Heart left ventricle (tissue), 16 donors: ENCODE data around the gene C21orf91. TPM values are rescaled to one million over a fixed set of nuclear protein-coding genes. Genes with fewer than 3 reads are reported as not detected.

Experiments used
- ATAC-seq, 4 donors: fragments of 200-7000 bp; cut with Tn5 transposase; one replicate each; pipeline ENCODE4 v1.9.1; 2020 to 2022; ENCODE audit warnings: moderate library complexity in 4 of 4, mild to moderate bottlenecking in 3 of 4, moderate number of reproducible peaks in 1 of 4
- DNase-seq, 5 donors: peaks; one replicate each; pipeline ENCODE4 v3.0.0-alpha.2; 2020
- H3K27ac ChIP-seq, 12 donors: fragments of 200-600 bp; sonication (generic) in 4 of 12; one replicate each; pipeline versions ENCODE4 v1.5.0 to v1.8.0; 2016 to 2022; ENCODE audit warnings: mild to moderate bottlenecking in 2 of 12
- H3K27me3 ChIP-seq, 9 donors: fragments of 200-600 bp; sonication (generic) in 2 of 9; one replicate each; pipeline versions ENCODE4 v1.5.1 to v1.8.0; 2016 to 2022; ENCODE audit warnings: mild to moderate bottlenecking in 3 of 9
- H3K36me3 ChIP-seq, 9 donors: fragments of 200-600 bp; sonication (generic) in 2 of 9; one replicate each; pipeline versions ENCODE4 v1.5.0 to v1.8.0; 2018 to 2022; ENCODE audit warnings: mild to moderate bottlenecking in 2 of 9
- H3K4me1 ChIP-seq, 12 donors: fragments of 200-600 bp; sonication (generic) in 4 of 12; one replicate each; pipeline versions ENCODE4 v1.5.0 to v1.8.0; 2016 to 2022; ENCODE audit warnings: mild to moderate bottlenecking in 3 of 12
- H3K4me3 ChIP-seq, 12 donors: fragments of 200-600 bp; sonication (generic) in 4 of 12; one replicate each; pipeline versions ENCODE4 v1.5.0 to v1.8.0; 2017 to 2022; ENCODE audit warnings: mild to moderate bottlenecking in 9 of 12, moderate library complexity in 4 of 12
- H3K9me3 ChIP-seq, 12 donors: fragments of 200-600 bp; sonication (generic) in 4 of 12; one replicate each; pipeline versions ENCODE4 v1.5.0 to v1.8.0; 2016 to 2022; ENCODE audit warnings: mild to moderate bottlenecking in 1 of 12
- POLR2A ChIP-seq, 2 donors: fragments of 450-650 bp; IDR thresholded peaks; one replicate each; pipeline ENCODE4 v1.6.1; 2017; ENCODE audit warnings: antibody characterized with exemption in 2 of 2, mild to moderate bottlenecking in 2 of 2, moderate library complexity in 2 of 2
- WGBS, 4 donors: extraction: QIAGEN DNeasy Blood & Tissue Kit in 2 of 4; methylation state at CpG; one replicate each; pipeline versions ENCODE4 v1.1.5 to v1.1.7; 2013 to 2018; 5-methylcytosine and 5-hydroxymethylcytosine counted together
- intact Hi-C, 10 donors: fragments of 100-400 bp; cut with DNase I; formaldehyde crosslinking; loops; one replicate each; pipeline versions ENCODE4 v1.11.1 to v1.14.2; 2022
- polyA plus RNA-seq, 2 donors: library from polyadenylated mRNA; stranded (reverse); fragments of 200-250 nt; gene quantifications; one replicate each; pipeline ENCODE4 v1.2.3, GENCODE V29; 2013
- total RNA-seq, 9 donors: library from RNA; depleted of rRNA in 2 of 9; stranded (reverse); fragments of >200 nt in 2 of 9; fragmentation: NEBNext Ultra II Directional in 3 of 9; extraction: Animal tissue kit (Norgen Biotek cat#: 25700) in 3 of 9; gene quantifications; one replicate each; pipeline versions ENCODE4 v1.1.0 to v1.2.4, GENCODE V29; 2016 to 2023
- TF ChIP-seq, protein P1 (sequence below), 12 donors: fragments of 200-600 bp; sonication (generic) in 4 of 12; IDR thresholded peaks; one replicate each; pipeline versions ENCODE4 v1.5.0 to v1.8.0; 2018 to 2022; ENCODE audit warnings: antibody characterized with exemption in 12 of 12, mild to moderate bottlenecking in 5 of 12
- donor health status: ischemic (EF 13 %, LVEDD 7.1; RV severe dilation, severe dysfunction).
- donor health status: healthy with polysubstance abuse.
- donor health status: DM: no; HTN: yes; CAD: no.
- donor health status: DM: no; HTN: no; CAD: no.
- donor health status: ischemic (EF 25% LVEDD 6.9; RV normal size, moderate dysfunction).
- donor health status: ischemic (EF 25% LVEDD 5.7; RV mildly dilated, moderate dysfunction).
- donor health status: healthy.
- donor health status: DM: yes; HTN: yes; CAD: no.
- donor health status: ischemic (EF 35%, LVEDD 5.7; RV mildly dilated, moderate dysfunction).
- donor health status: nonischemic (EF 11% LVEDD 7.7; RV severe dilation, severe dysfunction).
- donor health status: DM: yes; HTN: yes; CAD: no.
- donor health status: PGD.
- donor health status: ischemic (EF 29% LVEDD 5.4; RV normal size, mild dysfunction).
- donor health status: nonischemic (EF 23%, LVEDD 6.1; RV moderate dilation, normal function).

Gene C21orf91
- total and polyA plus RNA-seq, 11 donors: 2.2 to 21.2 (median 9.3) TPM

- ATAC-seq (peak in 1 of 4 donors; percentile 58), DNase-seq (no peak)
- TF ChIP-seq, protein P1, sequence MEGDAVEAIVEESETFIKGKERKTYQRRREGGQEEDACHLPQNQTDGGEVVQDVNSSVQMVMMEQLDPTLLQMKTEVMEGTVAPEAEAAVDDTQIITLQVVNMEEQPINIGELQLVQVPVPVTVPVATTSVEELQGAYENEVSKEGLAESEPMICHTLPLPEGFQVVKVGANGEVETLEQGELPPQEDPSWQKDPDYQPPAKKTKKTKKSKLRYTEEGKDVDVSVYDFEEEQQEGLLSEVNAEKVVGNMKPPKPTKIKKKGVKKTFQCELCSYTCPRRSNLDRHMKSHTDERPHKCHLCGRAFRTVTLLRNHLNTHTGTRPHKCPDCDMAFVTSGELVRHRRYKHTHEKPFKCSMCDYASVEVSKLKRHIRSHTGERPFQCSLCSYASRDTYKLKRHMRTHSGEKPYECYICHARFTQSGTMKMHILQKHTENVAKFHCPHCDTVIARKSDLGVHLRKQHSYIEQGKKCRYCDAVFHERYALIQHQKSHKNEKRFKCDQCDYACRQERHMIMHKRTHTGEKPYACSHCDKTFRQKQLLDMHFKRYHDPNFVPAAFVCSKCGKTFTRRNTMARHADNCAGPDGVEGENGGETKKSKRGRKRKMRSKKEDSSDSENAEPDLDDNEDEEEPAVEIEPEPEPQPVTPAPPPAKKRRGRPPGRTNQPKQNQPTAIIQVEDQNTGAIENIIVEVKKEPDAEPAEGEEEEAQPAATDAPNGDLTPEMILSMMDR (IDR thresholded peaks at IDR 0.05): no peak
- TF ChIP-seq POLR2A (IDR thresholded peaks at IDR 0.05): no peak
- Histone ChIP-seq H3K4me3 (no peak overlapping the region), H3K27ac (peak overlapping the region in 1 of 12 donors; percentile 90), H3K4me1 (peaks cover 0 to 78% (median 0%) of the 10 kb centered on the region in 12 donors), H3K27me3 (no peaks in the 10 kb centered on the region), H3K36me3 (peaks cover 0 to 10% (median 3%) of the 10 kb centered on the region in 9 donors), H3K9me3 (peaks cover 0 to 5% (median 0%) of the 10 kb centered on the region in 12 donors)
- intact Hi-C loops: no loop called here
- 58 to 76% (median 69%) methylated on average over 6 of the region's 6 CpGs for WGBS, 4 donors
Measured at GRCh38 chr21:17780539-17780938, 38.6 kb downstream of the C21orf91 start.

GRCh38 chr21:17779980-17780379 is 39.2 kb downstream of the C21orf91 start:
- Histone ChIP-seq H3K27me3 (no peaks in the 10 kb centered on the region), H3K27ac (peak overlapping the region in 1 of 12 donors; percentile 3), H3K4me1 (peaks cover 0 to 78% (median 0%) of the 10 kb centered on the region in 12 donors), H3K9me3 (no peaks in the 10 kb centered on the region), H3K4me3 (no peak overlapping the region), H3K36me3 (peaks cover 0 to 4% (median 0%) of the 10 kb centered on the region in 9 donors)
- intact Hi-C loops: no loop called here
- DNase-seq (no peak), ATAC-seq (no peak)
- TF ChIP-seq, protein P1 (IDR thresholded peaks at IDR 0.05): no peak
- TF ChIP-seq POLR2A (IDR thresholded peaks at IDR 0.05): no peak
- WGBS, 4 donors: 82 to 90% (median 89%) methylated on average over 3 of the region's 3 CpGs

- Histone ChIP-seq H3K4me3 (no peak overlapping the region), H3K27me3 (no peaks in the 10 kb centered on the region), H3K9me3 (no peaks in the 10 kb centered on the region), H3K4me1 (peaks cover 0 to 74% (median 0%) of the 10 kb centered on the region in 12 donors), H3K27ac (peak overlapping the region in 1 of 12 donors; percentile 3), H3K36me3 (peaks cover 0 to 4% (median 0%) of the 10 kb centered on the region in 9 donors)
- ATAC-seq: no peak
- intact Hi-C loops: no loop called here
- WGBS, 4 donors: 80 to 84% (median 83%) methylated on average over 3 of the region's 3 CpGs
- DNase-seq: no peak
- TF ChIP-seq, protein P1 (IDR thresholded peaks at IDR 0.05): no peak
- TF ChIP-seq POLR2A (IDR thresholded peaks at IDR 0.05): no peak
Measured at GRCh38 chr21:17779496-17779895, 39.7 kb downstream of the C21orf91 start.

GRCh38 chr21:17777072-17777765 is 41.9 kb downstream of the C21orf91 start:
- ATAC-seq: no peak
- 57 to 82% (median 61%) methylated on average over 1 of the region's 1 CpG for WGBS, 4 donors
- Histone ChIP-seq H3K27ac (no peak overlapping the region), H3K27me3 (no peaks in the 10 kb centered on the region), H3K9me3 (peaks cover 0 to 6% (median 0%) of the 10 kb centered on the region in 12 donors), H3K4me1 (peaks cover 0 to 51% (median 0%) of the 10 kb centered on the region in 12 donors), H3K4me3 (no peak overlapping the region), H3K36me3 (no peaks in the 10 kb centered on the region)
- no peak for DNase-seq
- intact Hi-C loops: no loop called here
- TF ChIP-seq POLR2A (IDR thresholded peaks at IDR 0.05): no peak
- TF ChIP-seq, protein P1 (IDR thresholded peaks at IDR 0.05): no peak
